Mesendoderm (in vitro differentiated cells): ENCODE data around the gene PSAPL1.

Source experiments
- DNase-seq: peaks from one replicate; pipeline ENCODE4 v3.0.0; 2013
- H2AK5ac ChIP-seq: 2 replicates; pipeline ENCODE4 v1.6.1; 2013; ENCODE audit warnings: low read length, inconsistent platforms
- H2BK120ac ChIP-seq: 2 replicates; pipeline ENCODE4 v1.6.1; 2013; ENCODE audit warnings: low read depth, mild to moderate bottlenecking, low read length, moderate library complexity, mixed read lengths
- H2BK15ac ChIP-seq: replicated peaks from 2 replicates; pipeline ENCODE4 v1.6.1; 2013; ENCODE audit warnings: low read depth, mild to moderate bottlenecking, moderate library complexity
- H2BK5ac ChIP-seq: 2 replicates; pipeline ENCODE4 v1.6.1; 2013; ENCODE audit warnings: low read length, inconsistent platforms
- H3K18ac ChIP-seq: 2 replicates; pipeline ENCODE4 v1.6.1; 2013; ENCODE audit warnings: mild to moderate bottlenecking, low read length, mixed read lengths
- H3K23ac ChIP-seq: one replicate; pipeline ENCODE4 v1.6.1; 2013; ENCODE audit warnings: low read length
- H3K27ac ChIP-seq: 2 replicates; pipeline ENCODE4 v1.5.1; 2013; ENCODE audit warnings: low read depth, mild to moderate bottlenecking, inconsistent platforms, low read length, moderate library complexity
- H3K27me3 ChIP-seq: 2 replicates; pipeline ENCODE4 v1.6.1; 2013; ENCODE audit warnings: low read length, control low read depth, mild to moderate bottlenecking, inconsistent platforms; ENCODE audit not compliant: insufficient read depth, poor library complexity
- H3K36me3 ChIP-seq: 2 replicates; pipeline ENCODE4 v1.6.1; 2013; ENCODE audit warnings: low read length, inconsistent platforms; ENCODE audit not compliant: control insufficient read depth, insufficient read depth
- H3K4ac ChIP-seq: one replicate; pipeline ENCODE4 v1.6.1; 2013; ENCODE audit warnings: low read depth, mild to moderate bottlenecking, low read length, moderate library complexity
- H3K4me1 ChIP-seq: 2 replicates; pipeline ENCODE4 v1.6.1; 2013; ENCODE audit warnings: low read depth, low read length, inconsistent platforms; ENCODE audit not compliant: control insufficient read depth
- H3K4me2 ChIP-seq: 2 replicates; pipeline ENCODE4 v1.6.1; 2013; ENCODE audit warnings: low read length
- H3K4me3 ChIP-seq: 2 replicates; pipeline ENCODE4 v1.5.1; 2013; ENCODE audit warnings: mild to moderate bottlenecking, low read length
- H3K56ac ChIP-seq: one replicate; pipeline ENCODE4 v1.6.1; 2013; ENCODE audit warnings: low read length
- H3K79me1 ChIP-seq: 2 replicates; pipeline ENCODE4 v1.6.1; 2013; ENCODE audit warnings: low read length, inconsistent platforms
- H3K79me2 ChIP-seq: 2 replicates; pipeline ENCODE4 v1.6.1; 2013; ENCODE audit warnings: mild to moderate bottlenecking, low read length; ENCODE audit not compliant: control insufficient read depth, insufficient read depth
- H3K9ac ChIP-seq: 2 replicates; pipeline ENCODE4 v1.6.1; 2013; ENCODE audit warnings: low read length, inconsistent platforms
- H4K5ac ChIP-seq: one replicate; pipeline ENCODE4 v1.6.1; 2013; ENCODE audit warnings: low read length
- H4K8ac ChIP-seq: one replicate; pipeline ENCODE4 v1.6.1; 2013; ENCODE audit warnings: low read depth, mild to moderate bottlenecking, control low read depth, low read length, moderate library complexity
- WGBS: extraction: QIAGEN DNeasy Blood & Tissue Kit; methylation state at CpG from one replicate; pipeline ENCODE4 v1.1.7; 2013; ENCODE audit warnings: low lambda C conversion rate, missing lambda C conversion rate; ENCODE audit not compliant: insufficient coverage; ENCODE audit errors: extremely low coverage; 5-methylcytosine and 5-hydroxymethylcytosine counted together

Gene PSAPL1

DNA sequence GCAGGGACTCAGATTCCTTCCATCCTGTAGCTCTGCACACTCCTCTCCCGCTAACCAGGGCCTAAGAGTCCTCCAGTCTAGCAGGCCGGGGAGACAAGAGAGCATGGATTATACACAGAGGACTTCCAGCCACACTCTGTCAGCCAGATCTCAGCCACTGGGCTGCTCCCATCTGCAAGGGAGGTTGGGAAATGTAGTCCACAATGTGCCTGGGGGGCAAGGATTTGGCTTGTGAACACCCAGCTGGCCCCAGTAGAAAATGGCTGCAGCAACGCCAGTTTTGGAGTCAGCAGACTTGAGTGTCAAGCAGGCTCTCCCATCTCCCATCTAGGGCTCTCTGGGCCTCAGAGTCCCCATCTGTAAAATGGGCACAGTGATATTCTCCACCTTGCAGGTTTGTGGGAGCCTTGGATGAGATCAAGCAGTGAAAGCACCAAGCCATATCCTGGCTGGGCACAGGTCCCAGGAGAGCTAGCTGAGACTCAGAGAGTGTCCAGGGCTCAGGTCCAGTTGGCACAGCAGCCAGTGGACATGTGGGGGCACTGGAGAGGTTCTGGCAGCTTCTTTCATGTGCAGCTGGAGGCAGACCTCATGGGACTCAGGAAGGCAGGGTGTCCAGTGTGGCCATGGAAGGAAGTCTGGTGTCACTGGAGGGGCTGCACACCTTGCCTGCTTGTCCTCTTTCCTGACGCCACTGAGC, 14.6 kb downstream of the PSAPL1 start:
- Histone ChIP-seq H4K5ac (no peak overlapping the region), H3K18ac (no peak overlapping the region), H2BK5ac (no peak overlapping the region), H3K4me2 (no peak overlapping the region), H3K79me2 (no peaks in the 10 kb centered on the region), H3K4me3 (no peak overlapping the region), H3K79me1 (no peaks in the 10 kb centered on the region), H2AK5ac (no peak overlapping the region), H3K56ac (no peak overlapping the region), H3K9ac (no peak overlapping the region), H3K27ac (no peak overlapping the region), H2BK15ac (no peak overlapping the region), H3K27me3 (no peaks in the 10 kb centered on the region), H3K23ac (no peak overlapping the region), H2BK120ac (no peak overlapping the region), H3K36me3 (peaks cover 2% of the 10 kb centered on the region), H3K4me1 (peaks cover 1% of the 10 kb centered on the region), H4K8ac (no peak overlapping the region), H3K4ac (no peak overlapping the region)
- no CpG with 5 or more reads among the region's 4 CpGs for WGBS
- DNase-seq: no peak

- Histone ChIP-seq H3K23ac (no peak overlapping the region), H4K5ac (no peak overlapping the region), H2BK120ac (no peak overlapping the region), H3K27me3 (no peaks in the 10 kb centered on the region), H3K79me1 (no peaks in the 10 kb centered on the region), H2BK5ac (no peak overlapping the region), H3K36me3 (peaks cover 2% of the 10 kb centered on the region), H3K27ac (no peak overlapping the region), H3K9ac (no peak overlapping the region), H3K4me2 (no peak overlapping the region), H3K4me3 (no peak overlapping the region), H4K8ac (no peak overlapping the region), H3K56ac (no peak overlapping the region), H3K79me2 (no peaks in the 10 kb centered on the region), H3K4me1 (no peaks in the 10 kb centered on the region), H3K4ac (no peak overlapping the region), H3K18ac (no peak overlapping the region), H2AK5ac (no peak overlapping the region), H2BK15ac (no peak overlapping the region)
- no CpG with 5 or more reads among the region's 15 CpGs for WGBS
- DNase-seq: no peak
Measured at GRCh38 chr4:7418131-7418943, 16.4 kb downstream of the PSAPL1 start.

DNA sequence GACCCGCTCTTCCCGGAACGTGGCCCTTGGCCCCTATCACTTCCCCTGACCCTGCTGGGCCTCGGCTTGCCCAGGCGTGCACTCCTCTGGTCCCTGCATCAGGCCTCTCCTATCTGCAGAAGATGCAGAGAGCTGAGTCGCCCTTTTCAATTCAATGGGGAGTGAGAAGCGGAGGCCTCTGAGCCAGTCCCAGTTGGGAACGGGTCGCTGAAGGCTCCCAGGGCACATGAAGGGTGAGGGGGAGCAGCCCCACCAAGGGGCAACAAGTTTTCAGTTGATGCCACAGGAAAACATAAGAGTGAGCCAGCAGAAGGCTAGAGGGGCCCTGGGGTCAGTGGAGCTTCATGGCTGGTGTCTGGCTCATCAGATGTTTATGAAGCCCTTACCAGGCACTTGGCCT, 17.1 kb downstream of the PSAPL1 start:
- no peak for DNase-seq
- Histone ChIP-seq H2AK5ac (no peak overlapping the region), H3K27me3 (no peaks in the 10 kb centered on the region), H3K4me3 (no peak overlapping the region), H4K5ac (no peak overlapping the region), H4K8ac (no peak overlapping the region), H3K4me2 (no peak overlapping the region), H3K9ac (no peak overlapping the region), H3K4ac (no peak overlapping the region), H3K23ac (no peak overlapping the region), H2BK5ac (no peak overlapping the region), H3K56ac (no peak overlapping the region), H3K27ac (no peak overlapping the region), H3K4me1 (no peaks in the 10 kb centered on the region), H3K79me1 (no peaks in the 10 kb centered on the region), H2BK15ac (no peak overlapping the region), H2BK120ac (no peak overlapping the region), H3K18ac (no peak overlapping the region), H3K79me2 (no peaks in the 10 kb centered on the region), H3K36me3 (peaks cover 2% of the 10 kb centered on the region)
- WGBS: no CpG with 5 or more reads among the region's 9 CpGs

DNA sequence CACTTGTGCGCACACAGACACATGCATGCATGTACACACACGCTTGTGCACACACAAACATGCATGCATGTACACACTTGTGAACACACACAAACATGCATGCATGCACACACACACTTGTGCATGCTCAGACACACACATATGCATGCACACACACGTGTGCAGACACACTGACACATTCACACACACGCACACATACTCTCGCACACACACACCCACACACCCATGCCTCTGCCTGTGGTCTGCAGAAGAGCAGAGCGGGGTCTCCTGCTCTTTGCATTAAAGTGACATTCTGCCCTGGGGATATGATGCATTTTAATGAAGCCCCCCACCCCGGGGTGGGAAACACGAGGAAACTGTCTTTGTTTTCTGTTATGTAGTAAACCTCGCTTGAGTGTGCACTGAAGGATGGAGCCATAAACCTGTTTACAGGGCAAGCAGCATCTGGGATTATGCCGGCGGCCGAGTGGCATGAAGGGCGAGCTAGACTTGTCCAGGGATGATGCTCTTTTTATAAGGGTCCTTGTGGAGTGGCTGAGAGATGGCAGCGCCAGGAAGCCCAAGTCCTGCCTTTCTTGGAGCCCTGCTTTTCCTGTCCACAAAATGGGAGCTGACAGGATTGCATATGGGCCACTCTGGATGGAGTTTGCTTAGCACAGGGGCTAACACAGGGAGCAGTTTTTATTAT, 17.8 kb downstream of the PSAPL1 start:
- no peaks in the 10 kb centered on the region for H3K79me2 ChIP-seq
- no peak overlapping the region for H3K4me3 ChIP-seq
- H3K27me3 ChIP-seq: no peaks in the 10 kb centered on the region
- H2BK15ac ChIP-seq: no peak overlapping the region
- H2BK5ac ChIP-seq: no peak overlapping the region
- no peak overlapping the region for H3K56ac ChIP-seq
- no peak overlapping the region for H3K9ac ChIP-seq
- no peak overlapping the region for H3K18ac ChIP-seq
- H2AK5ac ChIP-seq: no peak overlapping the region
- no peak overlapping the region for H3K4me2 ChIP-seq
- no peaks in the 10 kb centered on the region for H3K79me1 ChIP-seq
- no peaks in the 10 kb centered on the region for H3K4me1 ChIP-seq
- H3K23ac ChIP-seq: no peak overlapping the region
- no peak overlapping the region for H3K4ac ChIP-seq
- no peak for DNase-seq
- H3K27ac ChIP-seq: no peak overlapping the region
- no peak overlapping the region for H4K5ac ChIP-seq
- peaks cover 2% of the 10 kb centered on the region for H3K36me3 ChIP-seq
- no peak overlapping the region for H2BK120ac ChIP-seq
- no peak overlapping the region for H4K8ac ChIP-seq
- no CpG with 5 or more reads among the region's 14 CpGs for WGBS

GRCh38 chr4:7415927-7416686, 18.6 kb downstream of the PSAPL1 start:
- Histone ChIP-seq H3K36me3 (peaks cover 2% of the 10 kb centered on the region), H3K23ac (no peak overlapping the region), H2AK5ac (no peak overlapping the region), H4K8ac (no peak overlapping the region), H3K9ac (no peak overlapping the region), H2BK5ac (no peak overlapping the region), H4K5ac (no peak overlapping the region), H3K18ac (no peak overlapping the region), H3K27me3 (no peaks in the 10 kb centered on the region), H3K27ac (no peak overlapping the region), H3K56ac (no peak overlapping the region), H3K79me1 (no peaks in the 10 kb centered on the region), H2BK120ac (no peak overlapping the region), H3K4me1 (no peaks in the 10 kb centered on the region), H3K4me2 (no peak overlapping the region), H2BK15ac (no peak overlapping the region), H3K4ac (no peak overlapping the region), H3K4me3 (no peak overlapping the region), H3K79me2 (no peaks in the 10 kb centered on the region)
- DNase-seq: no peak
- no CpG with 5 or more reads among the region's 16 CpGs for WGBS
